NCI-H2196 (cell line): ENCODE results near the gene EPN2.
"Not testable (repeated sequence)": the region's sequence is repeated elsewhere in the genome, so short reads cannot be mapped to it uniquely, and the experiment has no call there.

Experiments
- DNase-seq: peaks from one replicate; lab custom pipeline; 2025; ENCODE audit not compliant: unreplicated experiment; lab: John Stamatoyannopoulos, UW

EPN2 gene

GRCh38 chr17:19264681-19265080 lies 27.5 kb downstream of the EPN2 start:
- no peak for DNase-seq

DNA sequence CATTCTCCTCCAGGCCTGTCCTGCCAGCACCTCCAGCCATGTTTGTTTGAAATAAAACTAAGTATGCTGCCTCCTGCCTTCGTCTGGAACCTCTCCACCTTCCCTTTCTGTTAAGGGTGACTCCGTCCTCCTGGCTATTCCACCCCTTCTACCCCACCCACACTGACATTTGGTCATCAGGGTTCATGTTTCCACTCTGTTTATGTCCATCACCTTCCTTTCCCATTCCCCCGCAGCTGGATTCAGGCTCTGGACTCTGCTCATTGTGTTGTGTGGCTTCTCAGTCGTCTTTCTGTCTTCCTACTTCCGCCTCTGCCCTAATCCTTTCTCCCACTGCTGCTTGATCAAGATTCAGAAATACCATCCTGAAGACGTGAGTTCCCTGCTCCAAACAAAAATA lies 28.6 kb downstream of the EPN2 start:
- DNase-seq: no peak

DNA sequence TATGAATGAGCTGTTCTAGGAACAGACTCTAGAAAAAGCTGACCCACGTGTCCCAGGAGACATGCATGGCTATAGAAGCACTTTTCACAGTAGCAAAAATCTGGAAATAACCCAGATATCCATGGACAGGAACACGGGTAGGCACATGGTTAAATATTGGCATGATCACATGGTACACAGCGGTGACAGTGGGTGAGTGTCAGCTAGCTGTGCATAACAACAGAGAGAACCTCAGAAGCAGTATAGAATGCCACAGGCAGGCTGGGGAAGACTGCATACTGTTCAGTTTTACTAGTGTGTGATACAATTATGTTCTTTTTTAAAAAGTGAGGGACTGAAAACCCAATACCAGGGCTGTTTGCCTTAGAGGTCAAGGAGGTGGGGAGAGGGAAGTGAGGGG lies 31.4 kb downstream of the EPN2 start:
- no peak for DNase-seq

DNA sequence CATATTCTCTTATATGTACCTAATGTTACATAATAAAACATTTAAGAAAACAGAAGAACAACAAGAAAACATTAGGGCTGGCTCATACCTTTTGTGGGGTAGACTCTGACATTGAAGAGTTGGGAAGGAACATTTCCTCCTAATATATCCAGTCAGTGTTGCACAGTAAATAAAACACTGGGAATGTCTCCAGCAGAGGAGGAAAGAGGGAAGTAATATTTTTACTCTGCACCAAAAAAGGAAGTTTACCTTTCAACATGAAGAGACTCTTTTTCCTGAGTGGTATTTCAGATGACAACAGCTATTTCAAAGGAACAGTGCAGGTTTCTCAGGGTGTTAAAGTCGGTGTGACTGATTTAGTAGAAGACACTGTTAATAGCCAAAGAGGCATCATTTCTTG lies 31.9 kb downstream of the EPN2 start:
- DNase-seq: no peak

GRCh38 chr17:19269641-19270040 lies 32.5 kb downstream of the EPN2 start:
- DNase-seq: no peak

DNA sequence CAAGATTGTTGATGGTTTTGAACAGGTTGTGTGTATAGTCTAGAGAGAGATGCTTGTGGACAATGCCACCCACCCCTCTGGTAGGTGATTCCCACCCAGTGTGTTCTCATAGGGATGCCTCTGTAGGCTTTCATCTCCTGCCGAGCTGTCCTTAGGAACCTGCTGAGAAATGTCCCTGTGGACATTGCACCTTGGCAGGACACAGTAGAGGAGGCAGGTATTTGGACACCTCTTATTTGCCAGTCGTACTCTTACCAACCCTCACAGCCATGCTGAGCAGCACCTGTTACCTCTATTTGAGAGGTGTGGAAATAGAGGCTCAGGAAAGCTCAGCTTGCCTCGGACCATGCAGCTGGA lies 33.2 kb downstream of the EPN2 start:
- no peak for DNase-seq

GRCh38 chr17:19270704-19271611 lies 33.8 kb downstream of the EPN2 start:
- DNase-seq: no peak

- DNase-seq: no peak
These were observed 34.7 kb downstream of the EPN2 start for GRCh38 chr17:19271780-19272357.

GRCh38 chr17:19273731-19274130 lies 36.6 kb downstream of the EPN2 start:
- DNase-seq: no peak

DNA sequence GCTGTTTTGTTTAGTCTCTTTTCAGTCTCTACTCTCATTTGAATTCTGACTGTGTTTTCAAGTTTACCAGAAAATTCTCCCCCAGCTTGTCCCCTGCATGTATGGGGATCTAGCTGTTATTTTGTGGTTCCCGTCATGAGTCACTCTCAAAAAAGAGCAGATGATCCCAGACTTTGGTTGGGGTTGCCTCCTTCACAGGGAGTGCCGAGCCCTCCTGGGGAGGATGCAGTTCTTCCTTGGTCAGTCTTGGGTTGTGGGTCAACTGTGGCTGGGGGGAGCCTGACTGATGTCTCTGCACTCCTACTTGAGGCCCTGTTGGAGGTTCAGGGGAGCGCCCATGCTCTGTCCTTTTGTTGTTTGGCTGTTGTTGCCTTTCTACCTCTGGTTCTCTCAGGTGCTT lies 37.7 kb downstream of the EPN2 start:
- DNase-seq: no peak

- no peak for DNase-seq
These were observed 38.4 kb downstream of the EPN2 start for GRCh38 chr17:19275457-19276127.

DNA sequence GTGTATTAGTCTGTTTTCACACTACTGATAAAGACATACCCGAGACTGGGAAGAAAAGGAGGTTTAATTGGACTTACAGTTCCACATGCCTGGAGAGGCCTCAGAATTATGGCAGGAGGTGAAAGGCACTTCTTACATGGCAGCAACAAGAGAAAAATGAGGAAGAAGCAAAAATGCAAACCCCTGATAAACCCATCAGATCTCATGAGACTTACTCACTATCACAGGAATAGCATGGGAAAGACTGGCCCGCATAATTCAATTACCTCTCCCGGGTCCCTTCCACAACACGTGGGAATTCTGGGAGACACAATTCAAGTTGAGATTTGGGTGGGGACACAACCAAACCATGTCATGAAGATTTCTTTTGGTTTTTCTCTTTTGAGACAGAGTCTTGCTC lies 41.1 kb downstream of the EPN2 start:
- not testable (repeated sequence) for DNase-seq

GRCh38 chr17:19278729-19279128 lies 41.6 kb downstream of the EPN2 start:
- no peak for DNase-seq

GRCh38 chr17:19281161-19281560 lies 44.0 kb downstream of the EPN2 start:
- DNase-seq: no peak

DNA sequence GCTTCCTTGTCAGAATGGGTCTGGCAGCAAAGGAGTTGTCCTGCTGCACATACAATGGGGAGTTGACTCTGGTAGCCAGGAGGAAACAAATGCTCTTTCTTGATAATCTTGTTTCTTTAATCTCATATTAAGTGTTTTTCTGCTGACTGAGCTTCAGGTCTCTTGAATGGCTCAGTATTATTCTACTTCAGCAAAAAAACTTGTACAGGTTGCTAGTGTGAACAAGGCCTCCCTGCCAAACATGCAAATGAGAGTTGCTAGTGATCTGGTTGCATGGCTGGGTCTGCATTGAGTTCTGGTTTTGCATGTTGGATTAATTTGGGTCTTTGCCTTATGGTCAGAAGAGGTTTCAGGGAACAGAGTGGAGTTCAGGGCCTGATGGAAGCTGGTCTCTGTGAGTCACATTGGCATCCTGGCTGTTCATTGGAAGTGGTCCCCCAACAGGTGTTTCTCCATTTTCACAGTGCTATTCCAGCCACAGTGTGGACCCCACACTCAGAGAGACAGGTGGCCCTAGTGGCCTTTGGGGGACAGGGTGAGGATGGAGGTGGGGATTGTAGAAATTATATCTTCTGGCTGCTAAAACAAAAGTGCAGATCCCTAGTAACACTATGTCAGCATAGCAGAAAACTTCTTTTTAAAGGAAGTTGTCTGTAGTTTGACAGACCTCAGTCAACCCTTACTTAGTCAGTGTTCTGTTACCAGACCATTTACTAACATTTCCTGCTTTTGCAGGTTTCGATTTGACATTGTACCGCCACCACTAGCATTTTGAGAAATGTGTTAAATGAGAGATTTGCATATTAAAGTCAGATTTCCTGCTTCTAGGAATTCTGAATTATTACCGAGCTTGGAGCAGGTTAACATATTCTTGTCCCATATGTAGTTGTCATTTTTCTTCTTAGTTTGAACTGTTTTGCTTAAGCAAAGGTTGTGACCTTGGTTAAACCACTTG lies 47.1 kb downstream of the EPN2 start:
- no peak for DNase-seq

- DNase-seq: no peak
These were observed 48.2 kb downstream of the EPN2 start for GRCh38 chr17:19285213-19285900.

GRCh38 chr17:19286751-19287341 lies 49.7 kb downstream of the EPN2 start:
- DNase-seq: no peak

- DNase-seq: no peak
These were observed 50.5 kb downstream of the EPN2 start for GRCh38 chr17:19287651-19288050.

GRCh38 chr17:19288453-19288852 lies 51.3 kb downstream of the EPN2 start:
- no peak for DNase-seq

- no peak for DNase-seq
These were observed 53.0 kb downstream of the EPN2 start for GRCh38 chr17:19290066-19290705.
